ENCODE measurements around the gene LSM12.
A peak's percentile ranks its signal among the peaks of the same experiment; 100 is the strongest.

Gene LSM12

DNA sequence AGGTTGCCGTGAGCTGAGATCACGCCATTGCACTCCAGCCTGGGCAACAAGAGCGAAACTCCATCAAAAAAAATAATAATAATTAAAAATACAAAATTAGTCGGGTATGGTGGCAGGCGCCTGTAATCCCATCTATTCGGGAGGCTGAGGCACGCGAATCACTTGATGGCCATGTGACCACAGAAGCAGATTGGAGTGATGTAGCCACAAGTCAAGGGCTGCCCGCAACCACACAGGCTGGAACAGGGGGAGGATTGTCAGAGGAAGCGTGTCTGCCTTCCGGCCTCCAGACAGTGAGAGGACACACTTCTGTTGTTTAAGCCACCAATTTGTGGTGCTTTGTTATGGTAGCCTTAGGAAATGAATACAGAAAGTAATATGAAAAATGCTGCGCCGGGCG lies 73.8 kb downstream of the LSM12 start:
- Histone ChIP-seq H3K4me3 (ENCODE audit: control insufficient read depth in 1 of 7, extremely low read depth in 1 of 7, insufficient read depth in 4 of 7, low read depth in 2 of 7, low read length in 6 of 7) (no peak overlapping the region), H3K27me3 (replicated peaks in 2 of 5; ENCODE audit: control insufficient read depth in 4 of 5, insufficient read depth in 5 of 5, low read length in 4 of 5) (peaks cover 0 to 29% (median 10%) of the 10 kb centered on the region in 5 experiments), H3K4me1 (ENCODE audit: control extremely low read depth in 1 of 4, control insufficient read depth in 4 of 4, insufficient read depth in 4 of 4, low read length in 3 of 4) (peaks cover 0 to 10% (median 6%) of the 10 kb centered on the region in 4 experiments), H3K9me3 (ENCODE audit: control extremely low read depth in 1 of 5, control insufficient read depth in 4 of 5, insufficient read depth in 2 of 5, low read depth in 1 of 5, low read length in 4 of 5) (no peaks in the 10 kb centered on the region), H3K36me3 (ENCODE audit: control insufficient read depth in 4 of 4, insufficient read depth in 4 of 4, low read length in 3 of 4) (no peaks in the 10 kb centered on the region), H3K27ac (ENCODE audit: insufficient read depth in 1 of 2, low read depth in 1 of 2, low read length in 2 of 2, poor library complexity in 1 of 2, severe bottlenecking in 2 of 2) (no peak overlapping the region)
- POLR2A ChIA-PET, result no interaction called here
- DNase-seq, result peak in 1 of 3 donors; percentile 20
- CTCF ChIA-PET, result interaction anchor here (1.4 to 14.2 kb wide), 3 partner anchors 51 to 75 kb away, joined by 4 to 218 read pairs (median 4); partner anchors contain the start of gene PPY
- WGBS (ENCODE audit: insufficient coverage), result 96% methylated on average over 10 of the region's 14 CpGs

DNA sequence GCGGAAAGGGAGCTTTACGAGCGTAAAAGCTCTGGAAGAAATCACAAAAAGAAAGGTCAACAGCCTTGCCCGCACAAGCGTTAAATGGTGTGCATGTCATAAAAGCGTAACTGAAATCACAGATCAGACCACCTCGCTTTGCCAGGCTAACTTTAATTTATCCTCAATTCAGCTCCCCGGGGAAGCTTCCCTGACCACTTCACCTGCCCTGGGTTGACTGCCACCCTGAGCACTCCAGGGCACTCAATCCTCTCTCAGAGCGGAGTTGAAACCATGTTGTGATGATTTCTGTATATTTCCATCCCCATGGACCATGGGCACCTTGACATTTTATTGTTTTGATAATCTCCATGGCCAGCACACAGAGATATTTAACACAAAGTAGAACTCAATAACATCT lies 78.2 kb downstream of the LSM12 start:
- no peaks in the 10 kb centered on the region for H3K36me3 ChIP-seq (ENCODE audit: control insufficient read depth in 4 of 4, insufficient read depth in 4 of 4, low read length in 3 of 4)
- H3K4me3 ChIP-seq (ENCODE audit: control insufficient read depth in 1 of 7, extremely low read depth in 1 of 7, insufficient read depth in 4 of 7, low read depth in 2 of 7, low read length in 6 of 7), result no peak overlapping the region
- CTCF ChIA-PET, result interaction anchor here (1.2 to 3.1 kb wide), 3 partner anchors 45 to 108 kb away, joined by 3 to 8 read pairs (median 5); no protein-coding TSS in a partner anchor
- no peak for DNase-seq
- no peak overlapping the region for H3K27ac ChIP-seq (ENCODE audit: insufficient read depth in 1 of 2, low read depth in 1 of 2, low read length in 2 of 2, poor library complexity in 1 of 2, severe bottlenecking in 2 of 2)
- POLR2A ChIA-PET, result no interaction called here
- WGBS (ENCODE audit: insufficient coverage), result 95% methylated on average over 8 of the region's 9 CpGs
- no peaks in the 10 kb centered on the region for H3K9me3 ChIP-seq (ENCODE audit: control extremely low read depth in 1 of 5, control insufficient read depth in 4 of 5, insufficient read depth in 2 of 5, low read depth in 1 of 5, low read length in 4 of 5)
- peaks cover 0 to 29% (median 24%) of the 10 kb centered on the region in 5 experiments for H3K27me3 ChIP-seq (replicated peaks in 2 of 5; ENCODE audit: control insufficient read depth in 4 of 5, insufficient read depth in 5 of 5, low read length in 4 of 5)
- H3K4me1 ChIP-seq (ENCODE audit: control extremely low read depth in 1 of 4, control insufficient read depth in 4 of 4, insufficient read depth in 4 of 4, low read length in 3 of 4), result peaks cover 0 to 12% (median 4%) of the 10 kb centered on the region in 4 experiments

DNA sequence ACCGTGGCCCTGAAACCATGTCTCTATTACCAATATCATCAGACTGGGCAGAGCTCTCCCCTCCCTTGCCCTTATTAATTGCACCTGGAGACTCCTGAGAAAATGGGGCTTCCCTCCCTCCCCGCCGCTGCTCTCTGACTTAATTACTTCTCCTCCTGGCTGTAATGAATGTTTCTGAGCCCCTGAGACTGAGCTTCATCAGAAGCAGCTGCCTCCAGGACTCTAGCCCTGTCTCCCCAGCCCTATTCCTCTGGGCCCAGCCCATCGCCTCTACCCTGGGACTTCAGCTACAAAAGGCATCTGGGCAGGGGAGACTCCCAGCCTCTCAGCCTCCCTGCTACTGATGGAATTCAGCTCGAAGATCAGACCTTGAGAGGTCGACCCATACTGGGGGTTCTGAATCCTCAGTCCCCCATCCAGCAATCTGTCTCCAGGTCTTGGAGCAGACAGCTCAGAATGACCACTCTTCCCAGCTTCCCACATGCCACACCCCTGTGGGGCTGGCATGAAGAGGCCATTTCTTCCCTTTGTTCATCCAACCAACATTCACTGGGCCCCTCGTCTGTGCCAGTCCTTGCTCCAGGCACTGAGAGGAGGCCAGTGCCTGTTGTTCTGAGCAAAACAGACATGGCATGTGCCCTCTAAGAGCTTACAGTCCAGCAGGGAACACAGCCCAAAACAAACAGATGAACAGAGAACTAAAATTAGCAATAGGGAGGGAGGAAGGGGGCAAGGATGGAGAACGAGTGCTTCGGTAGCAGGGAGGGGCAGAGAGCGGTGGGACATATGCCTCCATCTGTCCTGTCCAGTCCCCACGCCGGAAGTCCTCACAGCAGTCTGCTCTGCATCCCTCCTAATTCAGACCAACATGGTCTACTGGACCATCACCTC lies 79.1 kb downstream of the LSM12 start:
- no peak for DNase-seq
- Histone ChIP-seq H3K36me3 (ENCODE audit: control insufficient read depth in 4 of 4, insufficient read depth in 4 of 4, low read length in 3 of 4) (no peaks in the 10 kb centered on the region), H3K4me1 (ENCODE audit: control extremely low read depth in 1 of 4, control insufficient read depth in 4 of 4, insufficient read depth in 4 of 4, low read length in 3 of 4) (peaks cover 0 to 14% (median 5%) of the 10 kb centered on the region in 4 experiments), H3K27ac (ENCODE audit: insufficient read depth in 1 of 2, low read depth in 1 of 2, low read length in 2 of 2, poor library complexity in 1 of 2, severe bottlenecking in 2 of 2) (no peak overlapping the region), H3K27me3 (replicated peaks in 2 of 5; ENCODE audit: control insufficient read depth in 4 of 5, insufficient read depth in 5 of 5, low read length in 4 of 5) (peaks cover 0 to 39% (median 31%) of the 10 kb centered on the region in 5 experiments), H3K9me3 (ENCODE audit: control extremely low read depth in 1 of 5, control insufficient read depth in 4 of 5, insufficient read depth in 2 of 5, low read depth in 1 of 5, low read length in 4 of 5) (no peaks in the 10 kb centered on the region), H3K4me3 (ENCODE audit: control insufficient read depth in 1 of 7, extremely low read depth in 1 of 7, insufficient read depth in 4 of 7, low read depth in 2 of 7, low read length in 6 of 7) (no peak overlapping the region)
- 77% methylated on average over 11 of the region's 12 CpGs for WGBS (ENCODE audit: insufficient coverage)
- POLR2A ChIA-PET, result interaction anchor here (0.6 kb wide), 1 partner anchor 10 kb away, joined by 3 read pairs; no protein-coding TSS in a partner anchor
- CTCF ChIA-PET, result interaction anchor here (0.9 to 3.1 kb wide), 8 partner anchors 9 to 107 kb away, joined by 3 to 8 read pairs (median 4); no protein-coding TSS in a partner anchor

DNA sequence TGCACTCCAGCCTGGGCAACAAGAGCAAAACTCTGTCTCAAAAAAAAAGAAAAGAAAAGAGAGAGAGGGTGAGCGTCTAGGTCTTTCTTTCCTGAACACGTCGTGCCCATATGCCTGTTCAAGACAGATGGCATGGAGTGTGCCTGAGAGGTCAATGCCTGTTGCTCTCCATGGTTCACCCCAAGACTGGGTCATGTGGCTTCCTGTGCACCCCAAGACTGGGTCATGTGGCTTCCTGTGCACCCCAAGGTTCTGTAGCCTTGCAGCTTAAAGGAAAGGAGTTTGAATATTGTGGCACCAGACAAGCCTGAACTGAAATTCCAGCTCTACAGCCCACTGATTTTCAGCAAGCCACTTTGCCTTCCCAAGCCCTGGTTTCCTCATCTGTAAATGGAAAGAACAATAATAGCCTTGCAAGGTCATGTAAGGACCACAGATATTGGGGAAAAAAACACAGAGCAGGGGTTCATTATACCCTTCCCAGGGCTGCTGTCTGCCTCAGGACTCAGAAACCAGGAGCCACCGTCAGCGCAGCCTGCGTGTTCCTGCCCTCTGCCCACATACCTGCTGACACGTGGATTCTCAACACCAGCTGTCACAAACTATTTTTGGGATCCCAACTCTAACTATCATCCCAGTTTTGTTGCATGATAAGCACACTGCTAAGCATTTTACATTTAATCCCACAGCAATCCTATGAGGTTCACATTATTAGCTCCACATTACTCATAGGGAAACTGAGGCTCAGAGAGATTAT lies 80.1 kb downstream of the LSM12 start:
- 94% methylated on average over 5 of the region's 7 CpGs for WGBS (ENCODE audit: insufficient coverage)
- Histone ChIP-seq H3K9me3 (ENCODE audit: control extremely low read depth in 1 of 5, control insufficient read depth in 4 of 5, insufficient read depth in 2 of 5, low read depth in 1 of 5, low read length in 4 of 5) (no peaks in the 10 kb centered on the region), H3K27me3 (replicated peaks in 2 of 5; ENCODE audit: control insufficient read depth in 4 of 5, insufficient read depth in 5 of 5, low read length in 4 of 5) (peaks cover 2 to 44% (median 39%) of the 10 kb centered on the region in 5 experiments), H3K36me3 (ENCODE audit: control insufficient read depth in 4 of 4, insufficient read depth in 4 of 4, low read length in 3 of 4) (no peaks in the 10 kb centered on the region), H3K4me1 (ENCODE audit: control extremely low read depth in 1 of 4, control insufficient read depth in 4 of 4, insufficient read depth in 4 of 4, low read length in 3 of 4) (peaks cover 0 to 14% (median 5%) of the 10 kb centered on the region in 4 experiments), H3K4me3 (ENCODE audit: control insufficient read depth in 1 of 7, extremely low read depth in 1 of 7, insufficient read depth in 4 of 7, low read depth in 2 of 7, low read length in 6 of 7) (no peak overlapping the region), H3K27ac (ENCODE audit: insufficient read depth in 1 of 2, low read depth in 1 of 2, low read length in 2 of 2, poor library complexity in 1 of 2, severe bottlenecking in 2 of 2) (no peak overlapping the region)
- DNase-seq, result no peak
- ChIA-PET POLR2A (interaction anchor here (0.6 kb wide), 2 partner anchors 11 to 41 kb away, joined by 3 to 5 read pairs; no protein-coding TSS in a partner anchor), CTCF (interaction anchor here (0.9 to 3.1 kb wide), 7 partner anchors 10 to 86 kb away, joined by 3 to 8 read pairs (median 4); no protein-coding TSS in a partner anchor)

DNA sequence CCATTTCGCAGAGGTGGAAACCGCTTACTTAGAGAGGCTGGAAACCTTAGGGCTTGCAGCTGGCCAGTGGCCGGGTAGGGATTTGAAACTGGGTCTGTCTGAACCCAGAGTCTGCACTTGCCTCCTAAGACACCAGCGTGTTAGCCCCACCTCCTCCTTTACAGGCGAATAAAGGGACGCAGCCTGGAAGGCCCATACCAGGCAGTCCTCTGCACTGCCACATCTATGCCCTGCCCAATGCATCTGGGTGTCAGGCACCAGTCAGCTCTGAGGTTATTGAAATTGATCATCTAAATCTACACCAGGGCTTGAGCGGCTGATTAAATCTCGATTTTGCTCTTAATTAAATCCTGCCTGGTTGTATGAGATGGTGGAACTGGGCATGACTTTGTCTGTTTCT lies 82.0 kb downstream of the LSM12 start:
- H3K4me3 ChIP-seq (ENCODE audit: control insufficient read depth in 1 of 7, extremely low read depth in 1 of 7, insufficient read depth in 4 of 7, low read depth in 2 of 7, low read length in 6 of 7), result no peak overlapping the region
- CTCF ChIA-PET, result interaction anchor here (1.3 to 2.4 kb wide), 5 partner anchors 10 to 41 kb away, joined by 3 to 11 read pairs (median 3); no protein-coding TSS in a partner anchor
- POLR2A ChIA-PET, result no interaction called here

More for the DNA sequence above, 82.0 kb downstream of the LSM12 start:
- no peaks in the 10 kb centered on the region for H3K36me3 ChIP-seq (ENCODE audit: control insufficient read depth in 4 of 4, insufficient read depth in 4 of 4, low read length in 3 of 4)
- WGBS (ENCODE audit: insufficient coverage), result 100% methylated on average over 5 of the region's 8 CpGs
- H3K9me3 ChIP-seq (ENCODE audit: control extremely low read depth in 1 of 5, control insufficient read depth in 4 of 5, insufficient read depth in 2 of 5, low read depth in 1 of 5, low read length in 4 of 5), result no peaks in the 10 kb centered on the region
- peaks cover 2 to 44% (median 39%) of the 10 kb centered on the region in 5 experiments for H3K27me3 ChIP-seq (replicated peaks in 2 of 5; ENCODE audit: control insufficient read depth in 4 of 5, insufficient read depth in 5 of 5, low read length in 4 of 5)
- peaks cover 0 to 14% (median 5%) of the 10 kb centered on the region in 4 experiments for H3K4me1 ChIP-seq (ENCODE audit: control extremely low read depth in 1 of 4, control insufficient read depth in 4 of 4, insufficient read depth in 4 of 4, low read length in 3 of 4)
- no peak overlapping the region for H3K27ac ChIP-seq (ENCODE audit: insufficient read depth in 1 of 2, low read depth in 1 of 2, low read length in 2 of 2, poor library complexity in 1 of 2, severe bottlenecking in 2 of 2)
- DNase-seq, result no peak

All from common myeloid progenitor, CD34-positive (primary cell).